Measurements from ENCODE around the gene CENPU.

CENPU gene

GRCh38 chr4:184775854-184776555 lies 42.1 kb upstream of the CENPU start:
- no peak overlapping the region for H3K4me3 ChIP-seq (ENCODE audit: low read depth, low read length)
- no peak for DNase-seq (ENCODE audit: low read depth)
- no peak for TF ChIP-seq POLR2A (IDR thresholded peaks at IDR 0.05; ENCODE audit: extremely low read depth, insufficient read length)
- no peak for TF ChIP-seq MAX (IDR thresholded peaks at IDR 0.05; ENCODE audit: low read depth, low read length)
- no peak for TF ChIP-seq MYC (IDR thresholded peaks at IDR 0.05; ENCODE audit: low read depth, low read length)
- no peak for TF ChIP-seq CTCF (IDR thresholded peaks at IDR 0.05; ENCODE audit: low read depth, low read length)

GRCh38 chr4:184774152-184774551 lies 40.3 kb upstream of the CENPU start:
- no peak overlapping the region for H3K4me3 ChIP-seq (ENCODE audit: low read depth, low read length)
- DNase-seq (ENCODE audit: low read depth) = no peak
- TF ChIP-seq CTCF (IDR thresholded peaks at IDR 0.05; ENCODE audit: low read depth, low read length) (no peak), MAX (IDR thresholded peaks at IDR 0.05; ENCODE audit: low read depth, low read length) (no peak), POLR2A (IDR thresholded peaks at IDR 0.05; ENCODE audit: extremely low read depth, insufficient read length) (no peak), MYC (IDR thresholded peaks at IDR 0.05; ENCODE audit: low read depth, low read length) (no peak)

- DNase-seq (ENCODE audit: low read depth) = no peak
- no peak for TF ChIP-seq MYC (IDR thresholded peaks at IDR 0.05; ENCODE audit: low read depth, low read length)
- no peak for TF ChIP-seq CTCF (IDR thresholded peaks at IDR 0.05; ENCODE audit: low read depth, low read length)
- TF ChIP-seq POLR2A (IDR thresholded peaks at IDR 0.05; ENCODE audit: extremely low read depth, insufficient read length) = no peak
- TF ChIP-seq MAX (IDR thresholded peaks at IDR 0.05; ENCODE audit: low read depth, low read length) = no peak
- H3K4me3 ChIP-seq (ENCODE audit: low read depth, low read length) = no peak overlapping the region
Observed at GRCh38 chr4:184771416-184771815, 37.5 kb upstream of the CENPU start.

- no peak overlapping the region for H3K4me3 ChIP-seq (ENCODE audit: low read depth, low read length)
- no peak for DNase-seq (ENCODE audit: low read depth)
- TF ChIP-seq CTCF (IDR thresholded peaks at IDR 0.05; ENCODE audit: low read depth, low read length) (no peak), POLR2A (IDR thresholded peaks at IDR 0.05; ENCODE audit: extremely low read depth, insufficient read length) (no peak), MAX (IDR thresholded peaks at IDR 0.05; ENCODE audit: low read depth, low read length) (no peak), MYC (IDR thresholded peaks at IDR 0.05; ENCODE audit: low read depth, low read length) (no peak)
Observed at GRCh38 chr4:184769141-184769765, 35.4 kb upstream of the CENPU start.

- TF ChIP-seq MAX (IDR thresholded peaks at IDR 0.05; ENCODE audit: low read depth, low read length) (no peak), POLR2A (IDR thresholded peaks at IDR 0.05; ENCODE audit: extremely low read depth, insufficient read length) (no peak), MYC (IDR thresholded peaks at IDR 0.05; ENCODE audit: low read depth, low read length) (no peak), CTCF (IDR thresholded peaks at IDR 0.05; ENCODE audit: low read depth, low read length) (no peak)
- DNase-seq (ENCODE audit: low read depth) = no peak
- no peak overlapping the region for H3K4me3 ChIP-seq (ENCODE audit: low read depth, low read length)
Observed at GRCh38 chr4:184768296-184768695, 34.4 kb upstream of the CENPU start.

Data from NB4 (cell line).